Nephron progenitor cell (in vitro differentiated cells): Measurements from ENCODE around the gene TOM1L1.

Experiments used
- DNase-seq: peaks from one replicate; pipeline ENCODE4 v3.0.0; 2021
- H3K27ac Mint-ChIP-seq: 2 replicates; pipeline ENCODE4 v1.8.0; 2021; ENCODE audit warnings: mild to moderate bottlenecking, moderate library complexity, mixed read lengths
- H3K27me3 Mint-ChIP-seq: 2 replicates; pipeline ENCODE4 v1.8.0; 2021; ENCODE audit warnings: mild to moderate bottlenecking, low read depth, mixed read lengths; ENCODE audit not compliant: poor library complexity
- H3K36me3 Mint-ChIP-seq: 2 replicates; pipeline ENCODE4 v1.8.0; 2021; ENCODE audit warnings: low read depth, mixed read lengths
- H3K4me1 Mint-ChIP-seq: 2 replicates; pipeline ENCODE4 v1.8.0; 2021; ENCODE audit warnings: mixed read lengths
- H3K4me3 Mint-ChIP-seq: 2 replicates; pipeline ENCODE4 v1.8.0; 2021; ENCODE audit warnings: mild to moderate bottlenecking, moderate library complexity, mixed read lengths
- H3K9me3 Mint-ChIP-seq: 2 replicates; pipeline ENCODE4 v1.8.0; 2021; ENCODE audit warnings: mild to moderate bottlenecking, moderate library complexity, mixed read lengths
- CTCF ChIP-seq: fragments of 200-600 bp; sonication (generic); IDR thresholded peaks from 2 replicates; pipeline ENCODE4 v1.5.0; 2021; ENCODE audit warnings: antibody characterized with exemption

The TOM1L1 gene

GRCh38 chr17:54909766-54910165 lies 9.1 kb downstream of the TOM1L1 start:
- Mint-ChIP-seq H3K4me1 (peaks cover 8% of the 10 kb centered on the region), H3K9me3 (no peaks in the 10 kb centered on the region), H3K27ac (no peak overlapping the region), H3K4me3 (no peak overlapping the region), H3K36me3 (peaks cover 74% of the 10 kb centered on the region), H3K27me3 (no peaks in the 10 kb centered on the region)
- no peak for DNase-seq
- no peak for TF ChIP-seq CTCF

GRCh38 chr17:54916721-54917120 lies 16.1 kb downstream of the TOM1L1 start:
- H3K4me3 Mint-ChIP-seq, result no peak overlapping the region
- DNase-seq, result no peak
- H3K4me1 Mint-ChIP-seq, result no peaks in the 10 kb centered on the region
- no peak overlapping the region for H3K27ac Mint-ChIP-seq
- TF ChIP-seq CTCF, result no peak
- H3K9me3 Mint-ChIP-seq, result peaks cover 29% of the 10 kb centered on the region
- H3K36me3 Mint-ChIP-seq, result peaks cover 84% of the 10 kb centered on the region
- H3K27me3 Mint-ChIP-seq, result no peaks in the 10 kb centered on the region

GRCh38 chr17:54919425-54919824 lies 18.8 kb downstream of the TOM1L1 start:
- H3K9me3 Mint-ChIP-seq, result peaks cover 29% of the 10 kb centered on the region
- H3K27me3 Mint-ChIP-seq, result peaks cover 3% of the 10 kb centered on the region
- H3K4me3 Mint-ChIP-seq, result no peak overlapping the region
- peaks cover 86% of the 10 kb centered on the region for H3K36me3 Mint-ChIP-seq
- H3K27ac Mint-ChIP-seq, result no peak overlapping the region
- no peak for TF ChIP-seq CTCF
- H3K4me1 Mint-ChIP-seq, result no peaks in the 10 kb centered on the region
- no peak for DNase-seq

GRCh38 chr17:54920819-54921218 lies 20.2 kb downstream of the TOM1L1 start:
- Mint-ChIP-seq H3K27ac (no peak overlapping the region), H3K27me3 (peaks cover 3% of the 10 kb centered on the region), H3K36me3 (peaks cover 81% of the 10 kb centered on the region), H3K4me3 (no peak overlapping the region), H3K4me1 (no peaks in the 10 kb centered on the region), H3K9me3 (peaks cover 23% of the 10 kb centered on the region)
- no peak for TF ChIP-seq CTCF
- DNase-seq, result no peak

GRCh38 chr17:54924405-54924804 lies 23.8 kb downstream of the TOM1L1 start:
- no peak overlapping the region for H3K27ac Mint-ChIP-seq
- H3K4me1 Mint-ChIP-seq, result no peaks in the 10 kb centered on the region
- no peaks in the 10 kb centered on the region for H3K9me3 Mint-ChIP-seq
- no peak overlapping the region for H3K4me3 Mint-ChIP-seq
- TF ChIP-seq CTCF, result no peak
- H3K27me3 Mint-ChIP-seq, result peaks cover 3% of the 10 kb centered on the region
- H3K36me3 Mint-ChIP-seq, result peaks cover 70% of the 10 kb centered on the region
- DNase-seq, result no peak

GRCh38 chr17:54927525-54927924 lies 26.9 kb downstream of the TOM1L1 start:
- Mint-ChIP-seq H3K9me3 (peaks cover 3% of the 10 kb centered on the region), H3K36me3 (peaks cover 74% of the 10 kb centered on the region), H3K4me1 (peaks cover 4% of the 10 kb centered on the region)

More at GRCh38 chr17:54927525-54927924, 26.9 kb downstream of the TOM1L1 start:
- TF ChIP-seq CTCF, result no peak
- H3K27ac Mint-ChIP-seq, result no peak overlapping the region
- no peak overlapping the region for H3K4me3 Mint-ChIP-seq
- DNase-seq, result no peak
- peaks cover 3% of the 10 kb centered on the region for H3K27me3 Mint-ChIP-seq
